Stomach (tissue), 9 donors: ENCODE measurements around the gene EBF3. TPM values are rescaled to one million over a fixed set of nuclear protein-coding genes. Genes with fewer than 3 reads are reported as not detected.

Experiments
- DNase-seq, 2 donors: peaks; one replicate each; pipeline versions ENCODE4 v3.0.0 to v3.0.0-alpha.2; 2013 to 2019
- H3K27ac ChIP-seq, 5 donors: fragments of 200-600 bp in 4 of 5; sonication (generic) in 4 of 5; one replicate each; pipeline ENCODE4 v1.5.1; 2013 to 2019; ENCODE audit warnings: mild to moderate bottlenecking in 1 of 5, moderate library complexity in 1 of 5
- H3K27me3 ChIP-seq, 3 donors: fragments of 200-600 bp; sonication (generic); one replicate each; pipeline ENCODE4 v1.5.1; 2017 to 2019; ENCODE audit warnings: mixed run types in 1 of 3
- H3K36me3 ChIP-seq, 4 donors: fragments of 200-600 bp; sonication (generic); 1 replicate in 3 of 4; 2 replicates in 1 of 4; pipeline ENCODE4 v1.5.1; 2016 to 2019
- H3K4me1 ChIP-seq, 4 donors: fragments of 200-600 bp; sonication (generic); one replicate each; pipeline ENCODE4 v1.5.1; 2016 to 2019
- H3K4me3 ChIP-seq, 4 donors: fragments of 200-600 bp; sonication (generic) in 3 of 4; one replicate each; pipeline ENCODE4 v1.5.1; 2016 to 2019; ENCODE audit warnings: mild to moderate bottlenecking in 1 of 4
- H3K9me3 ChIP-seq, 4 donors: fragments of 200-600 bp; sonication (generic); one replicate each; pipeline ENCODE4 v1.5.1; 2016 to 2019
- EP300 ChIP-seq: sonication (generic); formaldehyde crosslinking; IDR thresholded peaks from one replicate; pipeline ENCODE4 v1.6.1; 2017; ENCODE audit warnings: antibody characterized with exemption
- POLR2A ChIP-seq, 4 donors: fragments of 450-650 bp; IDR thresholded peaks; one replicate each; pipeline ENCODE4 v1.6.1; 2016; ENCODE audit warnings: antibody characterized with exemption in 4 of 4, control low read depth in 2 of 4, mild to moderate bottlenecking in 1 of 4, moderate library complexity in 1 of 4
- POLR2AphosphoS5 ChIP-seq, 3 donors: sonication (generic); formaldehyde crosslinking; IDR thresholded peaks; one replicate each; pipeline ENCODE4 v1.6.1; 2016; ENCODE audit warnings: antibody characterized with exemption in 3 of 3
- WGBS, 5 donors: extraction: QIAGEN DNeasy Blood & Tissue Kit in 3 of 5; methylation state at CpG; one replicate each; pipeline versions ENCODE4 v1.1.5 to v1.1.7; 2013 to 2018; 5-methylcytosine and 5-hydroxymethylcytosine counted together
- intact Hi-C: fragments of 100-400 bp; cut with DNase I; formaldehyde crosslinking; loops from one replicate; pipeline ENCODE4 v1.15.1; 2023; ENCODE audit warnings: low total_unique reads
- polyA plus RNA-seq, 3 donors: library from polyadenylated mRNA; stranded (reverse); fragments of 200-250 nt; gene quantifications; one replicate each; pipeline ENCODE4 v1.2.3, GENCODE V29; 2013
- total RNA-seq, 5 donors: library from RNA; depleted of rRNA; stranded (reverse); fragments of >200 nt; gene quantifications; one replicate each; pipeline versions ENCODE4 v1.1.0 to v1.2.3, GENCODE V29; 2014 to 2016
- TF ChIP-seq, protein P1 (sequence below), 7 experiments: fragments of 450-650 bp in 4 of 7; fragments of 200-600 bp in 3 of 7; sonication (generic) in 3 of 7; IDR thresholded peaks; one replicate each; pipeline ENCODE4 v1.5.1; 2016 to 2019; ENCODE audit warnings: antibody characterized with exemption in 7 of 7, control low read depth in 2 of 7, mild to moderate bottlenecking in 1 of 7
- donor health status: healthy with polysubstance abuse.
- donor health status: Bipolar disorder and iron deficiency.
- donor health status: healthy.

Gene EBF3
- total and polyA plus RNA-seq, 8 donors = 0.19 to 7.3 (median 0.58) TPM; not detected in 3

DNA sequence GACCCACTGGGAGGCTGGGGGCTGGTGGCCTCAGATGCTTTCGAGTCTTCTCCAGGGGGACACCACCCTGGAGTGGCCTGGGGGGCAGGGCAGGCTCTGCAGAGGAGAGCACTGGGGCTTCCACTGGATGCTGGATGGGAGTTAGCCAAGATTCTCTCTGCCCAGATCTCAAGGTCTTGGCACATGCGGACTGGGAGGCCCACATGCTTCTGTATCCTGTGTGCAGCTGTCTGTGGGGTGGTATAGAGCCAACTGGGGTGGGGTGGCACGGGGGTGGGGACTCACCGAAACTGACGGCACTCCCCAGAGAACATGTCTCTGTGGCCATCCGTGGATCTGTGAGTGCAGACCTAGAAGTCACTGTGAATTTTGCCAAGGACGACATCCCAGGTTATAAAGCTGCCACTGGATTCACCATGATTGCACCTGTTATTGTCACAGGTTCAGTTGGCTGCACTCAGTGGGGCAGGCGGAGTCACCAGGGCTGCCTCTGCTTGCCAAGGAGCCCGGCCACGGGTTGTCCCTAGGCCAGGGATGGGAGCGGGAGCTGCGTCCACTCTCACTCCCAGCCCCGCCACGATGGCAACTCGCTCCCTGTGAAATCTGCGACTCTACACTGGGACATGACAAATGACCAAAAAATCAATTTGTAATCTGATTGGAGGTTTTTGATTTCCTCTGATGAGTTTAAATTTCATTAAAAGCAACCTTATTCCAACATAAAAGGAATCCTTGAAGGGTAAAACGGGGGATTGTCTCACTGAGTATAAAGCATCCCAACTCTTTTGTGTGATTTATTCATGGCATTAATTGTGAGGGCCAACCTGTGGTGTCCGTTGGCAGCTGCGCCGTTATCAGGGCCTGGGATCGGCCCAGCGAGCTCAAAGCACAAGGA is 131.3 kb downstream of the EBF3 start:
- peaks cover 0 to 3% (median 0%) of the 10 kb centered on the region in 4 donors for H3K36me3 ChIP-seq
- no peak for TF ChIP-seq POLR2A (IDR thresholded peaks at IDR 0.05)
- TF ChIP-seq, protein P1, sequence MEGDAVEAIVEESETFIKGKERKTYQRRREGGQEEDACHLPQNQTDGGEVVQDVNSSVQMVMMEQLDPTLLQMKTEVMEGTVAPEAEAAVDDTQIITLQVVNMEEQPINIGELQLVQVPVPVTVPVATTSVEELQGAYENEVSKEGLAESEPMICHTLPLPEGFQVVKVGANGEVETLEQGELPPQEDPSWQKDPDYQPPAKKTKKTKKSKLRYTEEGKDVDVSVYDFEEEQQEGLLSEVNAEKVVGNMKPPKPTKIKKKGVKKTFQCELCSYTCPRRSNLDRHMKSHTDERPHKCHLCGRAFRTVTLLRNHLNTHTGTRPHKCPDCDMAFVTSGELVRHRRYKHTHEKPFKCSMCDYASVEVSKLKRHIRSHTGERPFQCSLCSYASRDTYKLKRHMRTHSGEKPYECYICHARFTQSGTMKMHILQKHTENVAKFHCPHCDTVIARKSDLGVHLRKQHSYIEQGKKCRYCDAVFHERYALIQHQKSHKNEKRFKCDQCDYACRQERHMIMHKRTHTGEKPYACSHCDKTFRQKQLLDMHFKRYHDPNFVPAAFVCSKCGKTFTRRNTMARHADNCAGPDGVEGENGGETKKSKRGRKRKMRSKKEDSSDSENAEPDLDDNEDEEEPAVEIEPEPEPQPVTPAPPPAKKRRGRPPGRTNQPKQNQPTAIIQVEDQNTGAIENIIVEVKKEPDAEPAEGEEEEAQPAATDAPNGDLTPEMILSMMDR (IDR thresholded peaks at IDR 0.05) = no peak
- no peak for TF ChIP-seq POLR2AphosphoS5 (IDR thresholded peaks at IDR 0.05)
- TF ChIP-seq EP300 = no peak
- intact Hi-C loops = no loop called here
- no peak for DNase-seq
- no peak overlapping the region for H3K4me3 ChIP-seq
- no peaks in the 10 kb centered on the region for H3K4me1 ChIP-seq
- H3K27ac ChIP-seq = no peak overlapping the region
- WGBS, 5 donors = 76 to 89% (median 81%) methylated on average over 13 to 22 of the region's 22 CpGs
- no peaks in the 10 kb centered on the region for H3K9me3 ChIP-seq
- H3K27me3 ChIP-seq = no peaks in the 10 kb centered on the region

DNA sequence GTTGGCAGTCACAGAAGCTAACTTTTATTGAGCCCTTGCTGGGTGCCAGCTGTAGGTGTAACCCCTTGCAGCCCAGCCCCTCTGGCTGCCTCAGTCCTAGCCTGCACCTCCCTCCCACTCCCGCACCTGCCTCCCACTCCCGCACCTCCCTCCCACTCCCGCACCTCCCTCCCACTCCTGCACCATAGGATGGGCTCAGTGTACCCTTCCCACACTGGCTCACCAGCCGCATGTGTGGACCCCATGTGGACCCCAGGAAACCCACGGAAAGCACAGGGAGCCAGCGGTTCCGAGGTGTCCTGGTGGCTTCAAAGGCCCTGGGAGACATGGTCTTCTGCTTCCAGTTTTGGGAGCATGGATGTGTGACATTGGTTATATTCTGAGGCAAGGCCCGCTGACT is 132.9 kb downstream of the EBF3 start:
- 87 to 96% (median 95%) methylated on average over 8 of the region's 8 CpGs for WGBS, 5 donors
- Histone ChIP-seq H3K4me3 (no peak overlapping the region), H3K4me1 (no peaks in the 10 kb centered on the region), H3K27ac (no peak overlapping the region), H3K27me3 (no peaks in the 10 kb centered on the region), H3K36me3 (no peaks in the 10 kb centered on the region), H3K9me3 (no peaks in the 10 kb centered on the region)
- no peak for TF ChIP-seq POLR2AphosphoS5 (IDR thresholded peaks at IDR 0.05)
- TF ChIP-seq, protein P1 (IDR thresholded peaks at IDR 0.05) = no peak
- TF ChIP-seq EP300 = no peak
- no peak for TF ChIP-seq POLR2A (IDR thresholded peaks at IDR 0.05)
- DNase-seq = no peak
- intact Hi-C loops = no loop called here

DNA sequence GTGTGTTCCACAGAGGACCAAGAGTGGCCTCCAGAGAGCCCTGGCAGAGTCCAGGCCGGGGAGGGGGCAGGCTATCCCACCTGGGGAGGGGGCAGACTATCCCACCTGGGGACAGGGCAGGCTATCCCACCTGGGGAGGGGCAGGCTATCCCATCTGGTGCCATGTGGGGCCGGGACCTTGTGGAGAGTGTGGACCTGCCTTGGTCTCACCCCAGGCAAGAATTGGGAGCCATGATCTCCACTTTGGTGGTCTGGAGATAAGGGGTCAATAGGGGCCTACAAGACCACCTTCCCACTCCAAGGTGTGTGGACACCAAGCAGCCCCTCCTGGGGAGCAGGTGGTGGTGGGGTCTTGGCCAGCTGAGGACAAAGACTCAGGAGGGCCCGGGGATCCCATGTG is 138.2 kb downstream of the EBF3 start:
- Histone ChIP-seq H3K4me3 (no peak overlapping the region), H3K36me3 (no peaks in the 10 kb centered on the region)
- intact Hi-C loops = no loop called here

DNA sequence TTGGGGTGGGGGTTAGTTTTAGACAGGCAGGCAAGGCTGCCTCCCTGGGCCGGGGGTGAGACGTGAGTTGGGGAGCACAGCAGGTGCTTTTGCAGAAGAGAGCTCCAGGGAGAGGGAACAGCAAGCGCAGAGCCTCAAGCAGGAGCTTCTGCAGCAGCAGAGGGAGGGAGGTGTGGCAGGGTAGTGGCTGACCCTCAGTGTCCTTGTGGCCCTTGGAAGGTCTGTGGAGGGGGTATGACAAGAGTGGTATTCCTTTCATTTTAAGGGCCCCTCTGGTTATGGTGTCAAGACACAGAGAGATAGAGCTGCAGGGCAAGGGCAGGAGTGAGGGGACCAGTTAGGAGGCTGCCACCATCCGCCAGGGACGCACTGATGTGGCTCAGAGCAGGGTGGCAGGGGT is 138.9 kb downstream of the EBF3 start:
- Histone ChIP-seq H3K4me1 (no peaks in the 10 kb centered on the region), H3K36me3 (no peaks in the 10 kb centered on the region), H3K27ac (no peak overlapping the region), H3K4me3 (no peak overlapping the region), H3K9me3 (no peaks in the 10 kb centered on the region), H3K27me3 (no peaks in the 10 kb centered on the region)
- DNase-seq = no peak
- intact Hi-C loops = no loop called here
- TF ChIP-seq POLR2AphosphoS5 (IDR thresholded peaks at IDR 0.05) = no peak
- TF ChIP-seq EP300 = no peak
- TF ChIP-seq POLR2A (IDR thresholded peaks at IDR 0.05) = no peak
- TF ChIP-seq, protein P1 (IDR thresholded peaks at IDR 0.05) = no peak
- WGBS, 5 donors = 93 to 99% (median 95%) methylated on average over 5 of the region's 5 CpGs

More for the DNA sequence above, 138.2 kb downstream of the EBF3 start:
- DNase-seq = no peak
- no peaks in the 10 kb centered on the region for H3K4me1 ChIP-seq
- H3K27me3 ChIP-seq = no peaks in the 10 kb centered on the region
- H3K27ac ChIP-seq = no peak overlapping the region
- 85 to 94% (median 89%) methylated on average over 2 to 3 of the region's 3 CpGs for WGBS, 5 donors
- no peaks in the 10 kb centered on the region for H3K9me3 ChIP-seq
- TF ChIP-seq, protein P1 (IDR thresholded peaks at IDR 0.05) = no peak
- no peak for TF ChIP-seq POLR2A (IDR thresholded peaks at IDR 0.05)
- TF ChIP-seq POLR2AphosphoS5 (IDR thresholded peaks at IDR 0.05) = no peak
- TF ChIP-seq EP300 = no peak
